GM19372 (cell line): ENCODE measurements around the gene ATF7.

Source experiments
- ATAC-seq: cut with Tn5 transposase; IDR thresholded peaks from one replicate; pipeline ENCODE4 v1.9.1; 2021; ENCODE audit warnings: mild to moderate bottlenecking, low read depth, moderate library complexity; ENCODE audit not compliant: unreplicated experiment

Gene ATF7

DNA sequence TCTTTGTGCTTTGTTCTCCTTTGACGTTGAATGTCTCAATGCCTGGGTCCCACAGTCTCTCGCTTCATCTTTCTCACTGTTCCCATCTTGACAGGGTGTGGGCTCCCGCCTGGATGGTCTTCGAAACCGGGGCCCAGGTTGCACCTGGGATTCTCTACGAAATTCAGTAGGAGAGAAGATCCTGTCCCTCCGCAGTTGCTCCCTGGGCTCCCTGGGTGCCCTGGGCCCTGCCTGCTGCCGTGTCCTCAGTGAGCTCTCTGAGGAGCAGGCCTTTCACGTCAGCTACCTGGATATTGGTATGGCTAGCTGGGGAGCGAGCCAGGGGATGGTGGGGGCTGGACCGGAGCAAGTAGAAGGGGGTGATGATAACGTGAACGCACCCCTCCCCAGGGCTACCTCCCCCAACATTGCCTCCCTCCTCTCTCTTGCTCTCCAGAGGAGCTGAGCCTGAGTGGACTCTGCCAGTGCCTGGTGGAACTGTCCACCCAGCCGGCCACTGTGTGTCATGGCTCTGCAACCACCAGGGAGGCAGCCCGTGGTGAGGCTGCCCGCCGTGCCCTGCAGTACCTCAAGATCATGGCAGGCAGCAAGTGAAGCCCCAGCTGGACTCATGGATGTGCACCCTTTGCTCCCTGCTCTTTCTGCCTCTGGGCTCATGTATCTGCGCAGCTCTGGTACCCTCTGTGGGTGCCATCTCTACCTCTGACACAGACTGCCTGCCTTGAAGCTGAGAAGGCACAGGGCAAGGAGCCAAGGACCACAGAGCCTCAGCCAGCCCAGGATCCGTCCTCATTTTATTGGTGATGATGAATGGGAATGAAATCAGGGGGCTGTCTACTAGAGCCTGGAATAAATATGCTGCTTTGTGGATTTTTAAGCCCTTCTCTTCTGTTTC is 120.4 kb downstream of the ATF7 start:
- ATAC-seq: no peak

DNA sequence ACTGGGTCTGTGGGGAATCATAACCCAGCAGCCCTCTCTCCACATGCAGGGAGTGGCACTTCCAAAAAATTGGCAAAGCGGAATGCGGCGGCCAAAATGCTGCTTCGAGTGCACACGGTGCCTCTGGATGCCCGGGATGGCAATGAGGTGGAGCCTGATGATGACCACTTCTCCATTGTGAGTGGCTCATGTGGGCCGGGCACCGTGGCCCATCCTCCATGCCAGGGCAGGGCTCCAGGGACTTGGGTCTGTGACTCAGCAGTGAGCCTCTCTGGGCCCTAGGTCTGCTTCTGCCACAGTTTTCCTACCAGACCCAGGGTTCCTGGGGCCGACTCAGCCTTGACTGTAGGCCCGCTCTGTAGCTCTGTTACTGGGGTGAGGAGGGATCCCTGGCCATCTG is 121.1 kb downstream of the ATF7 start:
- ATAC-seq: no peak

DNA sequence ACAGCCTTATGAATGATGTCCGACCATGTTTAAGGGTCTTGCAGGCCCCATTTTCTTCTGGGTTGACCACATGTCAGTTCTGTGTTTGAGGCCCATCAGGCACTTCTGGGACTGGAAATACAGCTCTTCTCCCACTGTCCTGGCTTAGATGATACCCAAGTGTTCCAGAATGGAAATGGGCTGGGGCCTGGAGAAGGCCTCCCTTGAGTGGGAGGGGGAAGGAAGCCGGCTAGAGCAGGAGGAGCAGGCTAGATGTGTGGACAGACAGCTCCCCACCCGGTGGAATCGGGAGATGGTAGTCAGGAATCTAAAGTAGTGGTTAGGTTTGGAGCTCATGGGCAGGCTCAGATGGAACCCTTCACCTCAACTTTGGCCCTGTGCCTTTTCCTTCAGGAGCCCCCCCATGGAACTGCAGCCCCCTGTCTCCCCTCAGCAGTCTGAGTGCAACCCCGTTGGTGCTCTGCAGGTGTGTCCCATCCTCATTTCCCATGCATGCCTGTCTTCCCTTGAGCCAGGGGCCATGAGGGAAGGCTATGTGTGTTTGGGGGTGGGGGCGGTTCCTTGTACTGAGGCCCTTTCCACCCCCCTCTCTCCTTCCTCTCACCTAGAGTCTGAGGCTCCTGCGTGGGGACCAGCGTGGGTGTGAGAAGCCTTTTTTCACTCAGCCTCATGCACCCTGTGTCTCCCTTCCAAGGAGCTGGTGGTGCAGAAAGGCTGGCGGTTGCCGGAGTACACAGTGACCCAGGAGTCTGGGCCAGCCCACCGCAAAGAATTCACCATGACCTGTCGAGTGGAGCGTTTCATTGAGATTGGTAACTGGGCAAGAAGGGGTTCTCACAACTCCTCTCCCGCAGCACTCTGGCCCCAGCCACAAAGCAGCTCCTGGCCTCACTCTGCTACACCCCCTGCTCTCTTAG is 121.9 kb downstream of the ATF7 start:
- ATAC-seq: no peak

DNA sequence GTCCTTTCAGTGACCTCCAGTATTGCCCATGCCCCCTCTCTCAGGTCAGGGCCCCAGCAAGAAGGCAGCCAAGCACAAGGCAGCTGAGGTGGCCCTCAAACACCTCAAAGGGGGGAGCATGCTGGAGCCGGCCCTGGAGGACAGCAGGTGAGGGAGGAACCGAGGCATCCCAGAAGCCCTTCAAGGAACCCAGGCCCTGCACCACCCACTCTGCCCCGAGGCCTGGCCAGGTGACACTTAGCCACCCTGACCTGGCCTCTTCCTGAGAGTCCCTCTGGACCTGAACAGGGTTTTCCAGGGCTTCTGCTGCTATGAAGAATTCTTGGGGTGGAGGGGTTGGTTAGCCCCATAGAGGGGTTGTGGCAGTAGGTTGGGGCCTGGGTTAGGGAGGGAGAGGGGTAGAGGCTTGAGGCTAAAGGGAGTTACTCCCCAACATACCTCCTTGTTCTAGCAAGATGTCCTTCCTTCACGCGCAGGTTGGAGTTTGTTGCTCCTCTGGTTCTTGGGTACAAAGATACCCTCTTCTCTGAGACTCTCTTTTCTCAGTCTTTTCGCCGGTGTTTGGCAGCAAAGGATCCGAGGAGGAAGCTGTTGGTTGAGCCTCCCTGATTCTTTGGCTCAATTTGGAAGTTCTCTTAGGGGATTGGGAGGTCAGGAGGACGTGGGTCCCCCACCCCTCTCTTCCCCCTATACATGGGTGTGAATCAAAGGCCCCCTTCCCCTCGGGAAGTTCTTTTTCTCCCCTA is 123.0 kb downstream of the ATF7 start:
- no peak for ATAC-seq

DNA sequence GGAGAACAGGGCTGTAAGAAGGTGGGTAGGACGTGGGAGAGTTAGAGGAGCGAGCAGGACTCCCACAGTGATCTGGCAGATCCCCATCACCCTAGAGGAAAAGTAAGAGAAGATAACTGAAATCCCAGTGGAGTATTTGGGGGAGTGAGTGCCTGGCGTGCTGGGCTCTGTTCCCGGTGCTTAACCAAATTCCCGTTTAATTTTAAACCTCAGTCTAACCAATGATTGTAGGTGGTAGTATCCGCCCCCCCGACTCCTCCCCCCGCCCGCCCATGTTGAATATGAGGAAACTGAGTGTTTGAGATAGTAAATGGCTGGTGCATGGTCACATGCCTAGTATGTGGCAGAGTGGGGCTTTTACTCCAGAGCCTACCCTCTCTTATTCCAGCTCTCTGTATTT is 123.9 kb downstream of the ATF7 start:
- ATAC-seq: no peak

DNA sequence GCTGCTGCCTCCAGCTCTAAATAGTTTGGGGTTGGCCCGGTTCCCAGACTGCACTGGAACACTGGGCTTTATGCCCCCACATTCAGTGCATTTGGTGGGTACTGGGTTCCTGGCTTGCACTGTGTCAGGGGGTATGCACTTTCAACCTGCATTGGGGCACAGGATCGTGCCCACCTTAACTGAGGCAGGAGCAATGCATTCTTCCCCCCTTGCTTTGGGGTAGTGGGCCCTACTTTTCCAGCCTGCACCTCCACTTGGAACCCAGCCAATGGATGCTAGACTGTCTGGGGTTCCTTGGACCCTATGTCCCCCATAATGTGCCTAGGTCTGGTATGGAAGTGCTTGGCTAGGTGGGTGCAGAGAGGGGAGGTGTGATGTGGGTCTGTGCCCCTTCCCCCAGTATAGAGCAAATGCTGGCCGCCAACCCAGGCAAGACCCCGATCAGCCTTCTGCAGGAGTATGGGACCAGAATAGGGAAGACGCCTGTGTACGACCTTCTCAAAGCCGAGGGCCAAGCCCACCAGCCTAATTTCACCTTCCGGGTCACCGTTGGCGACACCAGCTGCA is 124.5 kb downstream of the ATF7 start:
- no peak for ATAC-seq

DNA sequence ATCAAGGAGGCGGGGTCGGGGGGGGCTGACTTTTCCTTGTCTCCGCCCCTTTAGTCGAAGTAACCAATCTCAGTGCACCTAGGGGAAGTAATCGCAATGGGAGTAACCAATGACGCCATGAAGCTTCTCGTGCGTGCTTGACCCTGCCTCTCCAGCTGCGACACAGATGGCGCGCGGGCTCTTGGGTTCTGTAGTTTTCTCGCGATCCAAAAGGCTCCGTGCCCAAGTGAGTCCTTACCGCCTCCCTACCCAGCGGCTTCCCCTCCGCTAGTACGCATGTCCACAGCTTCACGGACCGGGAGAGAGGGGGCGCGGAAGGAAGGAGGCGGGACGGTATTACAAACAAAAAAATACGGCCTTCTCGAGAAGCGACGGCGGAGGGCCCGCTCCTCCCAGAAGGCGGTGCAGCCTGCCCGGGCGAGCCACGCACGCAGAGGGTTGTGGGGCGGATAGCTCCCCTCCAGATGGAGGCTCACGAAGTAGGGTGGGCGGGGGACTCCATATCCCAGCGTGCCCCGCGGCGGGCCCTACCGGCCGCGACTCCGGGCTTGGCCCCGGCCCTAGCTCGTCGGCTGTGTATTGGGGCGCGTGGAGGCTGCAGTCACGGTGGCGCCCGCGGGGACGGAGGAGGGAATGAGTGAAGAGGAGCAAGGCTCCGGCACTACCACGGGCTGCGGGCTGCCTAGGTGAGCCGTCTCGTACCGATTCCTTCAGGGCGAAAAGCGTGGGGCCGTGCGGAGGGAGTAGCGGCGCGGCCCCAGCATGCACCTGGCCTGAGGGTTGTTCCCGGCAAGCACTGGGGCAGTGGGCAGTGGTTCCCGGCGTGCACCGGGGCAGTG is 125.2 kb downstream of the ATF7 start, which contains the start of gene TARBP2:
TARBP2 (plus strand) TSS at position 508 of the 839 bp plus-strand sequence; CDS start at position 634, 126 bp downstream.
- ATAC-seq: peak; percentile 75

DNA sequence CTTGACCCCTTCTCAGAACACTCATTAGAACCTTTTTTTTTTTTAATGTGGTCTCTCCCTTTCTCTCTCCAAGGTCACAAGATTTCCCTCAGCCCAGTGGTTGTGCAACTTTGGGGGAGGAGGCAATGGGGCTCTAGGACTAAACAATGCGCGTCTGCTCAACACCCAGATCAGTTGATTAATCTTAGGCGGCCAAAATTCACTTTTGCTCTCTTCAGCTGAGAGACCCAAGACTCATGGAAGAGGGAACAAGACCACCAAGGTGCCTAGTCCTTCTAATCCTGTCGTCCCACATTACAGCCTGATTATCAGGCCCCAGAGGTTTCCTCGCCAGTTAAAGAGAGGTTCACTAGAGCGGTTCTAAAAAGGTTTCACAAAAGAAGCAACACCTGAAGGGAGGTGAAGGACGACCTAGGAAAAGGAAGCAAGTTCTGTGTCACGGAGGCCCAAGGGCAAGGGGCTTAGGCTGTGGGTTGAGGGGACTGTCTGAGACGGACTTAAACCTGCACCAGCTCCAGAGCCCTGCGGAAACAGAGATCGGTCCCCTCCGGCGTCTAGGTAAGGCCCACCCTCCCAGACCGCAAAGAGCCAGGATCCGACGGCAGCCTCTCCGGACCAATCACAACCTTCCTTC is 125.9 kb downstream of the ATF7 start:
- ATAC-seq: no peak

DNA sequence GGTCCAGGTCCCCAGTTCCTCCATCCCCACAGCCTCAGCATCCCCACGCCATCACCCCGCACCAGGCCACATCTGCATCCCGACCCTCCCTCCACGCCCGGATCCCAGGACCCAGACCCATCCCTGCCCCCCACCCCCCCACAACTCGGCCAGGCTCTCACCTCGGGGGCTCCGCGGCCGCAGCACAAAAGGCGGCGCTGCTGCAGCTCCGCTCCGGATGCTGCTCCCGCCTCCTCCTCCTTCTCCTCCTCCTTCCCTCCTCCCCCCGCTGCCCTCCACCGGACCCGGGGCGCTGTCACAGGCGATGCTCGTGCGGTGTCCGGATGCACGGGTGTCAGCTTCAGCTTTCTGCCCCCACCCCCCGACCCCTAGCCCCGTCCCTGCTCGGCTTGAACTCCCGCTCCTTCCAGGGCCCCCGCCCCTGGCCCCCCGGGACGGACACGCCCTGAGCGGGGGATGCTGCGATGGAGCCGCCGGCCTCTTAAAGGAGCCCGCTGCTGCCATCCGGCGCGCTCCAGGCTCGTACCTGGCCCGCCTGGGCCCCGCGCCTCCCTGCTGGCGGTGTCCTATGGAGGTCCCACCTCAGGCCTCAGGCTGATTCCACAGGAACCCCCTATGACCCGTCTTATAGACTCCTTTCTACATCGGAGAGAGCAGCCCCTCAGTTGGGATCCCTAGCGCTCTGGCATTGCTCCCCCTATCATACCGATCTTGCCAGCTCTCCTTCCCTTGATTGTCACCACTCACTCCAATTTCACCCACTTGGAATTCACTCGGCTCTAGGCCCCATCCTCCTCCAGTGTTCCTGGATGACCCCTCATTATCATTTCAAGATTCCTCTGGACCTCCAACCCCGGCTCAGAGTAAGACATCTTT is 126.7 kb downstream of the ATF7 start, which contains the start of gene MAP3K12:
MAP3K12 (minus strand) TSS at position 193 of the 876 bp plus-strand sequence. CDS start 12,067 bp downstream, outside the sequence.
- ATAC-seq: no peak

DNA sequence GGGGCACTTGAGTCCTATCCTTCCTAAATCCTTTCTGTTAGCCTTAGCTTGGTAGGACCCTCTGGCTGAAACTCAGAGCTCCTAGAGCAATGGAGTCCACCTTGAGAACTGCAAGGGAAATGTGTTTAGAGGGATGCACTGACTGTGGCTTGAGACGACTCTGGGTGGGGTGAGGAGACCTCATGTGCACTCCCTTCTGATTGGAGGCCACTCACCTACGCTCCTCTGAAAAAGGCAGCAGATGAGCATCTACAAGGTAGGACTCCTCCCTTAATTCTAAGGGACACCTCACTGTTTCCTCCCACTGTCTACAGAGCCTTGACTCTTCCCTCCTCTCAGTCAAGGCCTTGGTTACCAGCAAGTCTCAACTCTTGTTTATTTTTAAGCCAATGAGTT is 127.9 kb downstream of the ATF7 start:
- ATAC-seq: no peak

DNA sequence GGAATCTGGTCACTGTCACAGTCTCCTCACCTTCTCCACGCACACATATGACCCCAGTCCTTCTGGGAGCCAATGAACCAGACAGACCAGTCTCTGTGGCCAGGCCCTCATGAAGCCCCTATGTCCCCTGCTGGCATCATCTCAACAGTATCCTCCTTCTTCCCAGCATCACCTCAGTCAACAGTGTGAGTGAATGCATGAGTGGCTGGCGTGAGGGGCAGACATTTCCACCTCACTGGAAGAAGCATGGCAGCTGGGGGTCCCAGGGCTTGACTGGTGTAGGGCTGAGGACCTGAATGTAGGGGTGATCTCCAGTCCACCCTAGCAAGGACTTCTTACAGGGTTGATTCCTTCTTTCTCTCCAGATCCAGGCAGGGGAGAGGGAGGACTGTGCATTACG is 128.7 kb downstream of the ATF7 start:
- ATAC-seq: no peak

DNA sequence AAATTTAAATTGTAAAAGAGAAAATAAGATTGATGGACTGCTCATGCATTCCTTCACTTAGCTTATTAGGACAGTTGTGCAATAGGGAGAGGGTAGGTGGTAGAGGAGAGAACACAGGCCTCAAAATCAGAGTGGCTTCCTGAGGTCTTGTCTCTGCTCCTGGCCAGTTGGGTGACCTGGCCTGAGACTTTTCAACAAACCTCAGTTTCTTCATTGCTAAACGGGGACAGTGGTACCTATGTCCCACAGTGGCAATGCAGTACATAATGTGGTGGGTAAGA is 129.5 kb downstream of the ATF7 start:
- no peak for ATAC-seq

DNA sequence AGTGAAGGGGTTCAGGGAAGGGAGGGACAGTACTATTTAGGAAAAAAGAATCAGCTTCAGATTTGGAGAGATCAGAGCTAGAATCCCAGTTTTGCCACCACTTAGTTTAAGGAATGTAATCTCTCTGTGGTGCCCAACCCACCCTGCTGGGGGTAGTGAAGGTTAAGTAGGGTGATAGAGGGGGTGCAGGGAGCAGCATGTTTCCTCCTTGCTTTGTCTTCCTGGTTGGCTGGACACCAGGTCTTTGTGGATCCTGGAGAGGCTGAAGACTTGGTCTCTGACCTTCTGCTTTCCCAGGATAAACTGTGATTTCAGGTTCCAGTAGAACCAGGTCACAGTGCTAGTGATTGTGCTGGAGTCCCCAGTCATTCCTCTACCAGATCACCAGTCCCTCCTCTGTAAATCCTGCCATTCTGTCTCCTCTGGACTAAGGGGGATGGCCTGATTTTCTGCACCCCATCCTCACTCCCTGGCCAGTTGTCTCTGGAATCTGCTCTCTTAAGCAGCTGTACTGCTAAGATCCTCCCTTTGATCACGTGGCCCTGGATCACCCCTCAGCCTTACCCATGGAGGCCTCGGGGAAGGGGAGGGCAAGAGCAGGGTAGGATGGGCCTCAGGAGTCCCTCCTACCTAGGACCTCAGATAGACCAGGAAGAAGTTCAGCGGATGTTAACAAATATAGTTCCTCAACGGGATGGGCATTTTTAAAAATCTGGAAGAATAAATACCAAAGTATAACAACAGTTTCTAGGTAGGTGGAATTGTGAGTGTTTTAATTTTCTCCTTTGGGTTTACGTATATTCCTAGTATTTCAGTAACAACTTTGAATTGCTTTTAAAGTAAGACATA is 130.1 kb downstream of the ATF7 start:
- ATAC-seq: no peak

DNA sequence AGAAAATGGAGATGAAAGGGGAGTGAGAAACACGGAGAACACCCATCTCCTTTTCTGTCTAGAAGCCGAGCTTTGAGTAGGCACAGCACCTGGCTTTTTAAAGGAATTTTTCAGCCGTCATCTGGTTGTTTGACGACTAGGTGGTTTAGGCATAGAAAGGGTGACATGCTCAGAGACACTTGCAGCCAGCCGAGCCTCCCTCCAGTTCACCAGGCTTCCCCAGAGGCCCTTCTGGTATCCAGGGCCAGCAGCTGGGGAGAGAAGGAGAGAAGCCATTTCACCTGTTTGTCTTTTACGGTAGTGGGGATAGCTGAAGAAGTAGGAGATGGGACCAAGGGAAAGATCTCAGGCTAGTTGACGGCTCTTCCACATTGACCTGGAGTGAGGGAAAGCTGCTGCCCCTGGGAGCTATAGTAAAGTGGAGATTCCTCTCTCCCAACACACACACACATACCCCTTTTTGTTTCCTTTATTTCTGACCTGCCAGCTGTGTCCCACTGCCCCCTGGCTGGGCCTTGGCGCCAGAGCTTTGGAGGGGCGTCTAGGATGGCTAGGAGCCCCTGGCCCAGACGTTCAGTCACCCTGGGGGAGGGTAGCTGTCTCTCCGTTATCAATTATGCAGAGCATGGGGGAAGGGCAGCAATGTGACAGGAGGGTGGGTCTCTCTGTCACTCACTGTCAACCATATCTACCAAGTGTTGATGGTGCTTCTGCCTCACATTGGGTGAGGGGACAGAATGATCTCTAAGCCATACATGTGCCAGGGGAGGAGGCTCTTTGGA is 132.4 kb downstream of the ATF7 start:
- ATAC-seq: no peak

DNA sequence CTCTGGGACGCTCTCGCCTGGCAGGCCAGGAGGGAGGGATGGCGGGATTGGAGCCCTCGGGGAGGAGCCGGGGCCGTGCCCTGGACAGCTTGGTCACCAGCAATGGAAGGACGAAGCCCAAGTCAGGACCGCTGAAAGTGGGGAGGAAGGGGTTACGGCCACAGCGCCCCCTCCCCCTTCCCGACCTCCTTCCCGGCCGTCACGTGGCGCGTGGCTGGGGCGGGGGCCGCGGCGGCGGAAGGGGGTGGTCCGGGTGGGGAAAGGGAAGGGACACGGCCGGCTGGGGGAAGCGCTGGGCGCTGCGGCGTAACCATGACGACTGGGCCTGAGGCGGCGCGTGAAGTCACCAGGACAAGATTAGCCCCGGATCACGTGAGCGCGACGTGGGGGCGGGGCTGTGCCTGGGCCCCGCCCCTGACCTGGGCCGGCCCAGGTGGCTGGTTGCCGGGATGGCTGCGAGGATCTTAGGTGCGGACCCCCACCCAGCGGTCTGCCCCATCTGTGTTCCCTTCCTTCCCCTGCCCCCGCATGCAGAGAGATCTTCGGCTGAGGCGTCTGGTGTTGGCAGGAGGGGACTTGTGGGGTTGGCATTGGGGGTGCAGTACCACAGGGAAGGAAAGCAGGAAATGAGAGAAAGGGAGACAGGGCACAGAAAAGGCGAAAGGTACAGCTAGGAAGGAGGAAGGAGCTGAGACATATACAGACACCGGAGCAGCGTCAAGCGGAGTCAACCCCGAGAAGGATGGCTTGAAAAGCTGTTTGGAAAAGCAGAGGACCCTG is 133.2 kb downstream of the ATF7 start:
- ATAC-seq: peak; percentile 95

DNA sequence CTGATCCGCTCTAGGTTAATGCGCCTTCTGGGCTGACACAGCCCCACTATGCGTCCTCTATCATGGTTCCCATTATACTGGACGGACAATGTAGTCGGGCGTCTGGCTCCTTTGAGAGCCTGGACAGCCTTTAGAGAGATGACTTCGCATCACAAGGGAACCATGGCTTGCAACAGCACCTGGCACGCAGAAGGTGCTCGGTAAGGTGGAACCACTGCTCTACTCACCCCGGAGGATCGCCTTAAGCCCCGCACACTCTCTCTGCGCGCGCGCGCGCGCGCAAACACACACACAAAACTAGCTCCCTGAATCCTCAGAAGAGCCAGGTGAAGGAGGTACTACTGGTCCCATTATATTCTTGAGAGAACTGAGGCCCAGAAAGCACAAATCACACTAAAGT is 134.0 kb downstream of the ATF7 start:
- no peak for ATAC-seq
